ENCODE measurements around the gene PPP2R3B. TPM values are rescaled to one million over a fixed set of nuclear protein-coding genes. Genes with fewer than 3 reads are reported as not detected.
"Not testable (repeated sequence)": the region's sequence is repeated elsewhere in the genome, so short reads cannot be mapped to it uniquely, and the experiment has no call there.

PPP2R3B gene
- polyA plus RNA-seq, 4 donors = 16.8 to 33.2 (median 22.1) TPM

- DNase-seq (ENCODE audit: low read depth in 4 of 4, low spot score in 3 of 4) = no peak
Observed at GRCh38 chrX:327660-328126, 59.0 kb downstream of the PPP2R3B start.

- DNase-seq (ENCODE audit: low read depth in 4 of 4, low spot score in 3 of 4) = not testable (repeated sequence)
Observed at GRCh38 chrX:324664-325063, 62.0 kb downstream of the PPP2R3B start.

GRCh38 chrX:323721-324628 lies 62.7 kb downstream of the PPP2R3B start:
- peak in 2 of 4 donors; percentile 43 to 58 for DNase-seq (ENCODE audit: low read depth in 4 of 4, low spot score in 3 of 4)

- no peak for DNase-seq (ENCODE audit: low read depth in 4 of 4, low spot score in 3 of 4)
Observed at GRCh38 chrX:320126-320783, 66.5 kb downstream of the PPP2R3B start.

GRCh38 chrX:319579-320125 lies 67.1 kb downstream of the PPP2R3B start:
- DNase-seq (ENCODE audit: low read depth in 4 of 4, low spot score in 3 of 4) = no peak

- peak; percentile 99 for DNase-seq (ENCODE audit: low read depth in 4 of 4, low spot score in 3 of 4)
Observed at GRCh38 chrX:318739-319578, 67.7 kb downstream of the PPP2R3B start, which contains the start of gene GTPBP6. GTPBP6 (minus strand) TSS chrX:318796; CDS start chrX:318787, 9 bp downstream.

- peak; percentile 82 to 96 (median 94) for DNase-seq (ENCODE audit: low read depth in 4 of 4, low spot score in 3 of 4)
Observed at GRCh38 chrX:318068-318738, 68.5 kb downstream of the PPP2R3B start.

- no peak for DNase-seq (ENCODE audit: low read depth in 4 of 4, low spot score in 3 of 4)
Observed at GRCh38 chrX:317424-318067, 69.2 kb downstream of the PPP2R3B start.

- DNase-seq (ENCODE audit: low read depth in 4 of 4, low spot score in 3 of 4) = no peak
Observed at GRCh38 chrX:316351-317325, 70.1 kb downstream of the PPP2R3B start.

- no peak for DNase-seq (ENCODE audit: low read depth in 4 of 4, low spot score in 3 of 4)
Observed at GRCh38 chrX:314781-315595, 71.7 kb downstream of the PPP2R3B start.

- no peak for DNase-seq (ENCODE audit: low read depth in 4 of 4, low spot score in 3 of 4)
Observed at GRCh38 chrX:314049-314448, 72.7 kb downstream of the PPP2R3B start.

- DNase-seq (ENCODE audit: low read depth in 4 of 4, low spot score in 3 of 4) = no peak
Observed at GRCh38 chrX:313546-313945, 73.2 kb downstream of the PPP2R3B start.

- no peak for DNase-seq (ENCODE audit: low read depth in 4 of 4, low spot score in 3 of 4)
Observed at GRCh38 chrX:312621-313331, 73.9 kb downstream of the PPP2R3B start.

GRCh38 chrX:311156-312129 lies 75.3 kb downstream of the PPP2R3B start:
- DNase-seq (ENCODE audit: low read depth in 4 of 4, low spot score in 3 of 4) = no peak

- DNase-seq (ENCODE audit: low read depth in 4 of 4, low spot score in 3 of 4) = no peak
Observed at GRCh38 chrX:310621-311155, 76.0 kb downstream of the PPP2R3B start.
